ENCODE data around the gene RPL37. TPM values are rescaled to one million over a fixed set of nuclear protein-coding genes. Genes with fewer than 3 reads are reported as not detected.
A peak's percentile ranks its signal among the peaks of the same experiment; 100 is the strongest.

Gene RPL37
- 4,476 and 4,732 TPM in 2 replicates for total RNA-seq (2014; rRNA removed; shearing (Covaris generic))

DNA sequence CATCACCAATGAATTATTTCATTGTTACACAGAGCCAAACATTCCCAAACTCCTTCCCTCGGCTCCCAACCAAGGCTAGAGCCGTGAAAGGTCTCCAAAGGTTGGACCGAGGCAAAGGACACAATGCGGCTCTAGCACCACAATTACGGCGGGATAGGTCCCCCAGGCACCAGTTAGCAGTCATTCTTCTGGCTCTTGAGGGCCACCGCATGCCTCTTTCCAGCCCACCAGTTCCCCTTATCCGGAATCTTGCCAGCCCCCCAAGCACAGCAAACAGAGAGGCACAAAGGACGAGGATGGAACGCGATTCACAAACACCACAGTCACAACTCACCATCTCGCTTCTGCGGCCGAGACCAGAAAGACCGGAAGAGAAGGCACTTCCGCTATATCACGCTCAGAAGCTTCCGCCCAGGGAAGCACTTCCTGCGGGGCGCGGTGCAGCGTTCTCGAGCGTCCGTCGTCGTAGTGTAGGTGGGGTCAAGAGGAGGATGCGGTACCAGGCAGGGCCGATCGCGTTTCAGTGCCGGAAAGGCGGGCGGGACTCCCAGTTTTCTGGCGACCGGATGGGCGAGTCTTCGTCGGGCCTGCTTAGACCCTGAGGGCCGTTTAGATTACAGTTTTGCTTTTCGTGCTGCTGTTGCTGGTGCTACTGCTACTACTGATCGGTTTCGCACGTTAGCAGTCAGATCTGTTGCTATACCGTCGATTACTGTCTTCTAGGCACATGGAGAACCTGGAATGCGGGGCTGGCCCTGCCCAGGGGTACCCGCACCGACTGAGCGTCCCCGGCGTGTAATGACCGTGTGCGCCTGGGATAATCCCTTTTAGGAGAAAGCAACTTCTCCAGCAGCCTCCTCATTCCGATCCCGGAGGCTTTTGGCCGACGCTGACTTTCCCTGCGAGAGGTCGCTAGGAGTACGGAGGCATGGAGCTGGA lies at the start of gene RPL37:
Gene RPL37 (minus strand): TSS at position 374 of the 939 bp plus-strand sequence. CDS start 37 bp downstream, at position 337.

DNA sequence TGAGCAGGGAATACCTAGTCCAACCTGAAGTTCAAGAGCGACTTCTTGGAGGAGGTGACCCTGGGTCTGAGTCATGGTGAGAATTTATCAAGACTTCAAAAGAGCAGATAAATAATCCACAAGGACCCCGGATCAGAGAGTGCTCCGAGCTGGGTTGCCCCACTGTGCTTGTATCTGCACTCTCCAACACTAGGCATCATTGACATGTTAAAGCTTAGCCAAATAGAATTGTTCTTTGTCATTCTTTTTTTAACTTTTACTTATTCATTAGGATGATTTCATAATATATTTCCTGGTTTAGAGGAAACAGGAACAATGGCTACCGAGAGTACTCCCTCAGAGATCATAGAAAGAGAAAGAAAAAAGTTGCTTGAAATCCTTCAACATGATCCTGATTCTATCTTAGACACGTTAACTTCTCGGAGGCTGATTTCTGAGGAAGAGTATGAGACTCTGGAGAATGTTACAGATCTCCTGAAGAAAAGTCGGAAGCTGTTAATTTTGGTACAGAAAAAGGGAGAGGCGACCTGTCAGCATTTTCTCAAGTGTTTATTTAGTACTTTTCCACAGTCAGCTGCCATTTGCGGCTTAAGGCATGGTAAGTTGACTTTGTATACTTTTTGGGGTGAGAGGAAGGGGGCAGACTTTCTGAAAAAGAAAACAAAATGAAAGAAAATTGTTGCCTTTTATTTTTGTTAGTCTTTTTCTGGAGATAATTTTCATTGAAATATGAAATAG lies 6.2 kb upstream of the RPL37 start, which contains the start of gene CARD6:
Gene CARD6 (plus strand): TSS at position 300 of the 738 bp plus-strand sequence. CDS start 16 bp downstream, at position 316.

DNA sequence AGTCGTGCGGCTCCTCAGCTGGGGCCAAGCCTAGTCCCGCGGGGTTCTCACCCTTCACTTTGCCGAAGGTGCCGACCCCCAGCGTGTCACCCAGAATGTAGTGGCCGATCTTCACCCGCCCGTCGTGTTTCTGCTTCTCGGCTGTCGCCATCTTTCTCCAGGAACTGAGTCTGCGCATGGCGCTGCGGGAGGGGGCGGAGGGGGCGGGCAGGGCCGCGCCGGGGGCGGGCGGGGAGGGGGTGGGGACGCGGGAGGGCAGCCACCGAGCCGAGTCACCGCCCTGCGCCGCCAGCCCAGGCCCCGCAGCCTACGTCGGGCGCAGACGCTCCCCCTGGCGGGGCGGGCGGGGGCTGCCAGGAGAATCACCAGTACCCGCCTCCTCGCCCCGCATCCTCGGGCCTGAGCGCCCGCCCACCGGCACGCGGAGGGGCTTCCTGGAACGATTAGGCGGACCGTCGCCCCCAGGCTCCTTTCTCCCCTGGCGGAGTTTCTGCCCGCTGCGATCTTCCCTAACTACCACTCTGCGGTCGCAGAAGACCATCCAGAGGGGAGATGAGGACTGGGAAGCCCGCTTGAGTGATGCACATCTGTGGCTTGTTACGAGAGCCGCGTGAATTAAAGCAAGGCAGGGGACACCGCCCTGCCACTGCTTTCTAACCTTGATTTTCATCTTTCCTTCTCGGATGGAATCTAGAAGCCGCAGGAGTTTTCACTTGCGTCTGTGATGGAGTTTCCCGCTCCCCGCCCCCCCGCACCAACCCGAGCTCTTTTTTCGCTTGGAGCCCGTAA lies 36.8 kb downstream of the RPL37 start, which contains the start of gene PRKAA1:
Gene PRKAA1 (minus strand): TSS at position 363 of the 789 bp plus-strand sequence. CDS start 185 bp downstream, at position 178.

Small RNA genes lying within 50 kb of the gene (small RNA-seq; reads per million reads assigned to genes)
- gene RF00191 (not detected), gene SNORD72 (74.8 reads per million, percentile 95 among the genes with 10 or more reads in this experiment)

Other genes starting within 250 kb of the RPL37 start
- gene PTGER4, start 155.3 kb downstream of the RPL37 start, total RNA-seq (2014; rRNA removed; shearing (Covaris generic)), result 2.3 and 3.3 TPM in 2 replicates
- 17.0 and 17.2 TPM in 2 replicates for gene TTC33, start 79.3 kb downstream of the RPL37 start, total RNA-seq (2014; rRNA removed; shearing (Covaris generic))
- gene PRKAA1, start 36.8 kb downstream of the RPL37 start, total RNA-seq (2014; rRNA removed; shearing (Covaris generic)), result 151 and 153 TPM in 2 replicates
- gene CARD6, start 6.1 kb upstream of the RPL37 start, total RNA-seq (2014; rRNA removed; shearing (Covaris generic)), result 1.2 and 1.4 TPM in 2 replicates
- gene C7, start 74.3 kb upstream of the RPL37 start, total RNA-seq (2014; rRNA removed; shearing (Covaris generic)), result 0.11 TPM in 1 of 2 replicates, not detected in the other
- gene MROH2B, start 236.1 kb upstream of the RPL37 start, total RNA-seq (2014; rRNA removed; shearing (Covaris generic)), result not detected in 2 replicates